ENCODE measurements around the gene TADA3.

The TADA3 gene

DNA sequence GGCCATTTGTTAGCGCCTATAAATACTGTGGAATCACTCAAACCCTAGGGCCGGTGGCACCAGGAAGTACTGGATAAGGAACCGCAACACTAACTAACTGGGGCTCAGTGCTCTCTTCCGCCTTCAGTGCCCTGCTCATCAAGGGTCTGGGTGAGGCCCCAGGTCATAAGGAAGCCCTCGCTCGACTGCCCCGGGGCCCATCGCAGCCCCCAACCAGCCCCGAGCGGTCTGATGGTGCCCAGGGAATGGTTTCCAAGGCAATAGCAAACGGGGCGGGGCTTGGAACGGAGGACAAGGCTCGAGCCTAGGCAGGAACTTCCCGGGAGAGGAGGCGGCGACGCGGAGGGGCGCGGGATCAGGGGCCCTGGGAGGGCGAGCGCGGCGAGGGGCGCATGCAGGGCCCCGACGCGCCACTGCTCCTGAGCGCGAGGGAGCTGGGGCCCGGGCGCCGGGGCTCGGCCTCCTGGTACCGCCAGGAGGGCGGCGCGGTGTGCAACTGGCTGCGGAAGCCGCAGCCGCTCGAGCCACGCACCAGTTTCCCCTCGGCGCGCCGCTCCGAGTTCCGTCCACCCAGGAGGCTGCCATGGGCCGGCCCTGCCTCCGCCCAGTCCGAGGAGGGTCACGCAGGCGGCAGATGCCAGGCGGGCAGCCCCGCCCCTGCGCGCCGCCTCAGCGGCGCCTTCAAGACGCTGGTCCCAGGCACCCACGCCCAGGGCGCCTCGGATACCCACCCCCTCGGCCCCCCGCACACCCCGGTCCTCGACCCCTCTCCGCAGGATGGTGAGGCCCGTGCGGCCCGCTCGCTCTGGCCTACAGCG lies 17.6 kb upstream of the TADA3 start, which contains the start of gene TTLL3:
Gene TTLL3 (plus strand): TSS at position 648 of the 818 bp plus-strand sequence. CDS start 400 bp downstream, outside the sequence.
- DNase-seq (ENCODE audit: low spot score): peak; percentile 75

GRCh38 chr3:9809239-9809614 lies 17.0 kb upstream of the TADA3 start:
- DNase-seq (ENCODE audit: low spot score): no peak

GRCh38 chr3:9808345-9809037 lies 16.2 kb upstream of the TADA3 start:
- DNase-seq (ENCODE audit: low spot score): no peak

DNA sequence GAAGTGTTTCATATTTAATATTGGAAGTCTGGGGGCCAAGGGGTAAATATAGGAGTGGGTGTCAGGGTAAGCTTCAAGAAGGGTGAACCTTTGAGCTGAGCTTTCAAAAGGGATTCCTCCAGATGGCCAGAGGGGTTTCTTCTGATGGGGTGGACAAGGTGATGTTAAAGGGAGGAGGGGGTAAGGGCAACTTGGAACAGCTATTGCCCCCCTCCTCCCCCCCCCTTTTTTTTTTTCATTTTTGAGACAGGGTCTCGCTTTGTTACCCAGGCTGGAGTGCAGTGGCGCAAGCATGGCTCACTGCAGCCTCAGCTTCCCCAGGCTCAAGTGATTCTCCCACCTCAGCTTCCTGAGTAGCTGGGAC lies 15.7 kb upstream of the TADA3 start:
- DNase-seq (ENCODE audit: low spot score): no peak

DNA sequence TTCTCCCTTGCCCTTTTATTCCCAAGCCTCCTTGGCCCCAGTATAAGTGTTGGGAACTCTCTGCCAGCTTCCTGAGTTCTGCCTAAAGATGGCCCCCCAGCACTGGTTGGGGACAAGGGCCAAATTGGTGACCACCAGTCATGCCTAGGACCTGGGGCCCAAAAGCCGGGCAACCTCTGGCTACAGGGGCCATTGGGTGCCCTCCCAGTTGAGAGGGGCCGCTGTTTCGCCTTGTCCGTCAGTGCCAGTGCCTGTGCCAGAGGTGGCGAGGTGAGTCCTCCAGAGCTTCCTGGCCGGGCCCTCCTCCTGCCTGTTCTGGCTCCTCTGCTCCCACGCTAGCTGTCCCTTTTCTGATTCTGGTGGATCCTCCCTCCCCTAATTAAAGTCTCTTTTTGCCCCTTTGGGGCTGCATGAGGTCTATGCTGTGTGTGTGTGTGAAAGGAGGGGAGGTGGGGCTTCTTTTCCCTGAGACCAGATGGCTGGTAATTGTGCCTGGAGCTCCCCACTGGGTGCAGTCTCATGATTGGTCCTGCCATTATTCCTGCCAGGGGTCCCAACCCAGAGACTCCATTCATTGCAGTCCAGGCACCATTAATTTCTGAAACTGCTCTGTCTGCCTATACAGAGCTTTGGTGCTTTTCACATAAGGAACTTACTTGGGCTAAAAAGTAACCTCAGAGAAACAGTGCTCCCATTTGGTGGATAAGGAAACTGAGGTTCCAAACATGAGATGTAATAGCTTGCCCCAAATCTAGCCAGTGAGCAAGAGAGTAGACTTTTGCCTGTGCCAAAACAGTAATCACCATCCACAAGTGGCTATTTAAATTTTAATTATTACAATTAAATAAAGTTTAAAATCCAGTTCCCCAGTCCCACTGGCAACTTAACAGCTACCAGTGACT lies 14.7 kb upstream of the TADA3 start:
- DNase-seq (ENCODE audit: low spot score): no peak

GRCh38 chr3:9806137-9806536 lies 13.9 kb upstream of the TADA3 start:
- DNase-seq (ENCODE audit: low spot score): no peak

- DNase-seq (ENCODE audit: low spot score): no peak
Measured at GRCh38 chr3:9804996-9805395, 12.7 kb upstream of the TADA3 start.

DNA sequence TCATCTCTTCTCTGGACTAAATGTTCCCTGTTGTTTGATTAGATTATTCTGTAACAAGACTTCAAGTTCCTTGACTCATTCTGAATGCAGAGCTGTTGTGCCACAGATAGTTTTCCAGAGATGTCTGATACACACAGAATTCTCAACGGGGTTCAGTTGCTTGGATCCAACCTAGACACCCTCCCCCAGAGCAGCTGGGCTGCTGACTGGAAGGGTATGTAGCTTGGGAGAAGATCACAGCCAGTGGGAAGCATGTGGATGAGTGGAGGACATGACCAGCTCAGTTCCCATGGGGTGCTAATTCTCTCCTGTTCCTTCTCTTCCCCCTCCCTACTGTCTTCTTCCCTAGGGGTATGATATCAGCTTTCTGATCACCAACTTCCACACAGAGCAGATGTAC lies 11.2 kb upstream of the TADA3 start:
- peak; percentile 59 for DNase-seq (ENCODE audit: low spot score)

- DNase-seq (ENCODE audit: low spot score): no peak
Measured at GRCh38 chr3:9800529-9800928, 8.3 kb upstream of the TADA3 start.

GRCh38 chr3:9797196-9797945 lies 5.1 kb upstream of the TADA3 start:
- no peak for DNase-seq (ENCODE audit: low spot score)

DNA sequence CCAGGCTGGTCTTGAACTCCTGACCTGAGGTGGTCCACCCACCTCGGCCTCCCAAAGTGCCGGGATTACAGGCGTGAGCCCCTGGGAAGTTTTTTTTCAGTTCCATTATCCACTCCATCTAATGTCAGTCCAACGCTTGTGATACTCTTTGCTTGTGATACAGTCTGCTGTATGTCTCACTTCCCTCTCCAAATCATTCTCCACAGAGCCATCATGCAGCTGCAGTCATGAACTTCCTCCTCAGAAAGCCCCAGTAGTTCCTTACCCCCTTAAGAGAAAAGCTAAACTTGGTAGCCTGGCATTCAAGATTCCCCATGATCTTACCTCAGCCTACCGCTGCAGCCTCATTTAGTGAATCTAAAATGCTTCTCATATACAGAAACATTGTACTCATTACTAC lies 2.9 kb upstream of the TADA3 start:
- DNase-seq (ENCODE audit: low spot score): no peak

GRCh38 chr3:9794400-9794799 lies 2.1 kb upstream of the TADA3 start:
- DNase-seq (ENCODE audit: low spot score): no peak

GRCh38 chr3:9793161-9793781 lies 998 bp upstream of the TADA3 start:
- DNase-seq (ENCODE audit: low spot score): no peak

- no peak for DNase-seq (ENCODE audit: low spot score)
Measured at GRCh38 chr3:9791790-9792404, 376 bp downstream of the TADA3 start.

DNA sequence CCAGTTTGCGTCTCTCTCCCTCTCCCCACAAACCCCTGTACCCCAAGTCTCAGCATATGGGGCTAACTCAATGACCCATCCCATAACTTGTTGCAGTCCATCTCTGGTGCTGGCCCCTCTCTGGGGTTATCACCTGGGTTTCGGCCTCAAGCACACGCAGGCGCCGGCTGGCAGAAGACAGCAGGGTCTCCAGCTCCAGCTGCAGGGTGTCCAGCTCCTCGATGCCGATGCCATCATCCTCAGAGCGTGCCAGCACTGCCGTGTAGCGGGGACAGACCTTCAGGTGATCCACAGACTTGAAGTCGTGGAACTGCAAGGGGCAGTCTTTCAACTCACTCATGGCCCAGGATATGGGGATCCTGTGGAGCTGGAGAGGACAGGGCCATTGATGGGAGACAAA lies 1.1 kb downstream of the TADA3 start:
- no peak for DNase-seq (ENCODE audit: low spot score)

GRCh38 chr3:9787714-9788113 lies 4.6 kb downstream of the TADA3 start:
- no peak for DNase-seq (ENCODE audit: low spot score)

GRCh38 chr3:9786825-9787669 lies 5.2 kb downstream of the TADA3 start:
- no peak for DNase-seq (ENCODE audit: low spot score)

GRCh38 chr3:9786209-9786739 lies 6.0 kb downstream of the TADA3 start:
- no peak for DNase-seq (ENCODE audit: low spot score)

DNA sequence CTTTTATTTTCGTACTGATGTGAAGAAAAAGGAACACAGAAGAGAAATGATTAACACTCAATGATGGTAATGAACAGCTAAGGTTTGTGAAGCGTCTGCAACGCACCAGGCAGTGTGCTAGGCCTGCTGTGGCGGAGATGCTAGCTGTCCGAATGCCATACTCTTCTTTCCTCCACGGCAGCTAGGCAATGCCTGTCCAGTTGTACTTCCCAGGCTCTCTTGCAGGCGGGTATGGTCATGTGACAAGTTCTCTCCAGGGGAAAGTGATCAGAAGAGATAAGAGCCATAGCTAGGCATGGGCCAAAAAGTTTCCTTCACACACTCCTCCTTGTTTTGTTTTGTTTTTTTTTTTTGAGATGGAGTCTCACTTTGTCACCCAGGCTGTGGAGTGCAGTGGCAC lies 6.7 kb downstream of the TADA3 start:
- no peak for DNase-seq (ENCODE audit: low spot score)

- DNase-seq (ENCODE audit: low spot score): no peak
Measured at GRCh38 chr3:9784965-9785364, 7.3 kb downstream of the TADA3 start.

All from Ammon's horn (tissue), 1 donor.